HEK293T (cell line): Measurements from ENCODE around the gene MMP1.

Experiments used
- ARNT ChIP-seq: fragments of 450-650 bp; IDR thresholded peaks from 2 replicates; pipeline ENCODE4 v1.6.1; 2017; ENCODE audit warnings: mild to moderate bottlenecking
- BHLHE40 ChIP-seq: fragments of 450-650 bp; IDR thresholded peaks from 2 replicates; pipeline ENCODE4 v1.6.1; 2016; ENCODE audit warnings: mild to moderate bottlenecking, moderate library complexity, borderline replicate concordance
- FOXK2 ChIP-seq: fragments of 450-650 bp; IDR thresholded peaks from 2 replicates; pipeline ENCODE4 v1.6.1; 2016; ENCODE audit warnings: mild to moderate bottlenecking
- FOXM1 ChIP-seq: fragments of 450-650 bp; IDR thresholded peaks from 2 replicates; pipeline ENCODE4 v1.6.1; 2017; ENCODE audit warnings: mild to moderate bottlenecking, borderline replicate concordance
- HDGF ChIP-seq: fragments of 450-650 bp; IDR thresholded peaks from 2 replicates; pipeline ENCODE4 v1.6.1; 2017; ENCODE audit warnings: antibody characterized with exemption, borderline replicate concordance
- PKNOX1 ChIP-seq: fragments of 450-650 bp; IDR thresholded peaks from 2 replicates; pipeline ENCODE4 v1.6.1; 2016
- SUZ12 ChIP-seq: fragments of 450-650 bp; IDR thresholded peaks from 2 replicates; pipeline ENCODE4 v1.6.1; 2016; ENCODE audit warnings: mild to moderate bottlenecking

GRCh38 chr11:102819491-102819890 lies 21.5 kb upstream of the MMP1 start:
- no peak for TF ChIP-seq FOXM1
- TF ChIP-seq SUZ12, result no peak
- no peak for TF ChIP-seq ARNT
- no peak for TF ChIP-seq PKNOX1
- TF ChIP-seq BHLHE40, result no peak
- no peak for TF ChIP-seq HDGF
- TF ChIP-seq FOXK2, result no peak
